Muscle of leg (tissue), 11 donors: ENCODE measurements around the gene CHP1. TPM values are rescaled to one million over a fixed set of nuclear protein-coding genes. Genes with fewer than 3 reads are reported as not detected.
"Not testable (repeated sequence)": the region's sequence is repeated elsewhere in the genome, so short reads cannot be mapped to it uniquely, and the experiment has no call there.

Source experiments
- DNase-seq: peaks from one replicate; pipeline ENCODE4 v3.0.0; 2013
- H3K27ac ChIP-seq: one replicate; pipeline ENCODE4 v1.5.1; 2013; ENCODE audit warnings: mild to moderate bottlenecking, low read length, control low read depth
- H3K27me3 ChIP-seq: one replicate; pipeline ENCODE4 v1.6.1; 2013; ENCODE audit warnings: low read length; ENCODE audit not compliant: control insufficient read depth, insufficient read depth
- H3K36me3 ChIP-seq: one replicate; pipeline ENCODE4 v1.6.1; 2013; ENCODE audit warnings: low read length; ENCODE audit not compliant: control insufficient read depth, insufficient read depth
- H3K4me1 ChIP-seq: one replicate; pipeline ENCODE4 v1.6.1; 2013; ENCODE audit warnings: low read length; ENCODE audit not compliant: control insufficient read depth, insufficient read depth
- H3K4me3 ChIP-seq: one replicate; pipeline ENCODE4 v1.5.1; 2013; ENCODE audit warnings: low read length, control low read depth
- H3K9me3 ChIP-seq: replicated peaks from 2 replicates; pipeline ENCODE4 v1.6.1; 2013; ENCODE audit warnings: low read depth, low read length; ENCODE audit not compliant: control insufficient read depth
- WGBS: methylation state at CpG from one replicate; pipeline ENCODE4 v1.1.5; 2013; ENCODE audit warnings: missing lambda C conversion rate; ENCODE audit not compliant: insufficient coverage; 5-methylcytosine and 5-hydroxymethylcytosine counted together
- polyA plus RNA-seq, 8 donors: library from polyadenylated mRNA; unstranded; fragments of 120-200 nt; gene quantifications; one replicate each; pipeline versions ENCODE4 v1.2.1 to v1.2.3, GENCODE V29; 2013; ENCODE audit warnings: inconsistent platforms in 1 of 8, low replicate concordance in 1 of 8; ENCODE audit not compliant: insufficient read length in 8 of 8, insufficient read depth in 1 of 8
- total RNA-seq: library from RNA; stranded (reverse); fragments of 120-200 nt; gene quantifications from one replicate; pipeline ENCODE4 v1.2.4, GENCODE V29; 2013

Gene CHP1
- total and polyA plus RNA-seq, 9 donors: 39.0 to 62.2 (median 49.1) TPM

DNA sequence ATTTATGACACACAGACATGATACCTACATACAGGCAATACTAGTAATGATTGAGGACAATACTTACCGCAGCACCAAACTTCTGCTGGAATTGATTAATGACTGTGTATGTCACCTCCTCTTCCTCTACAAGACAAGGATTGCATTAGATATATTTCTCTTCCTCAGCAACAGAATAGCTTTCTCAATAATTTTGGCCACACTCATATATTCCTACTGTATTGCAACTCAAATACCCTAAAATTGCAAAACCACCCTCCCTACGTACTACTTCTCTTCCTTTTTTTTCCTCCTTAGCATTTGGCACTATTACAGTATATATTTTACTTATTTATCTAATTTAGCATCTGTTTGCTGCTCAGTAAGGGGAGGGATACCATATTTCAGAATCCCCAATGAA, 15.4 kb upstream of the CHP1 start:
- WGBS: no CpG with 5 or more reads among the region's 2 CpGs
- no peaks in the 10 kb centered on the region for H3K4me1 ChIP-seq
- H3K4me3 ChIP-seq: no peak overlapping the region
- no peaks in the 10 kb centered on the region for H3K27me3 ChIP-seq
- H3K9me3 ChIP-seq: no peaks in the 10 kb centered on the region
- DNase-seq: no peak
- H3K36me3 ChIP-seq: no peaks in the 10 kb centered on the region
- no peak overlapping the region for H3K27ac ChIP-seq

DNA sequence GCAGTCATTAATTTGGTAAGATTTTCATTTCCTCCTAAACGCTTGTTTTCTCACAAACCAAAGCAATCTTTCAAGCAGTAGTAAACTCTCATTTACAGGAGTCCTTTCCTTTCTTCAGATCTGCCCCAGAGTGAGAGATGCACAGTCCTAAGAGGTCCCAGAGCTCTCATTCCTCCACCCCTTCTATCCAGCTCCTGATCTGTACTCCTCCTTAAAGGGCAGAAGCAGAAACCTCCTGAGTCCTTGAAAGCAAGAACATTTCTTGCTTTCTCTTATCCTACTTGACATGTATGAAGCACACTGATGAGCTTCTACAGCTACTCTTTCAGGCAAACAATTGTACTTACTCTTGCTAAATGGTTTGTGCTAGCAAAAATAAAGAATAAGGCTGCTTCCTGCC, 12.2 kb upstream of the CHP1 start:
- WGBS: 10% methylated on average over 1 of the region's 1 CpG
- Histone ChIP-seq H3K9me3 (no peaks in the 10 kb centered on the region), H3K4me3 (no peak overlapping the region), H3K27me3 (no peaks in the 10 kb centered on the region), H3K27ac (no peak overlapping the region), H3K4me1 (no peaks in the 10 kb centered on the region), H3K36me3 (no peaks in the 10 kb centered on the region)
- DNase-seq: no peak

DNA sequence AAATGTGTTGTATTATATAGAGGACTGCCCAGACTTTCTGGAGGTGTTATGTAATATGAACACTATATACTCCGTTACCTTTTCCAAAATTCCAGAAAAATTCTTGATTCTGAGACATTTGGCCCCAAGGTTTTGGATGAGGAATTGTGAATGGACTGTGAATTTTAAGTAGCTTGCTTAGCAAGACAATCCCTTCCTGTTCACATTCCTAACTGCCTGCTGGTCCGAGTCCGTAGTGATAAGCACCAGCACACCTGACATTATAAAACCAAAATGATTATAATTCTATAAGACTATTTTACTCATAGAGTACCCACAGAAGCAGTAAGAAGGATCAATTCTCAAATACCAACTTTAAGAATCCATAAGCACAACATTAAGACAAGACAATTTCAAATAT, 11.7 kb upstream of the CHP1 start:
- Histone ChIP-seq H3K4me1 (no peaks in the 10 kb centered on the region), H3K27me3 (no peaks in the 10 kb centered on the region), H3K27ac (no peak overlapping the region), H3K4me3 (no peak overlapping the region), H3K36me3 (no peaks in the 10 kb centered on the region), H3K9me3 (no peaks in the 10 kb centered on the region)
- DNase-seq: no peak
- WGBS: no CpG with 5 or more reads among the region's 3 CpGs

DNA sequence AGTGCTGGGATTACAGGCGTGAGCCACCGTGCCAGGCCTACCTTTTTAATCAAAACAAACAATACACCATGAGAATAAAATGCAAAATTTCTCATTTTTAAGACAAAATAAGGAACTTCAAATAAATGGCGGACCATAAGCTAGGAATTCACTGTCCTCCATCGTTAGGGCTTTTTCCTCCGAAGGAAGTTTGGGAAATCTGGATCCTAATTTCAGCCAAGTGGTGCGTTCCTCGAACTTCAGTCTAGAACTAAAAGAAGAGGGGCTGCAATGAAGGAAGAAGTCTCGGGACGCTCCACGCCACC, 771 bp upstream of the CHP1 start:
- Histone ChIP-seq H3K9me3 (no peaks in the 10 kb centered on the region), H3K27ac (peak overlapping the region; percentile 95), H3K4me3 (peak overlapping the region; percentile 81), H3K36me3 (no peaks in the 10 kb centered on the region), H3K4me1 (peaks cover 9% of the 10 kb centered on the region), H3K27me3 (no peaks in the 10 kb centered on the region)
- WGBS: 9% methylated on average over 9 of the region's 10 CpGs
- no peak for DNase-seq

DNA sequence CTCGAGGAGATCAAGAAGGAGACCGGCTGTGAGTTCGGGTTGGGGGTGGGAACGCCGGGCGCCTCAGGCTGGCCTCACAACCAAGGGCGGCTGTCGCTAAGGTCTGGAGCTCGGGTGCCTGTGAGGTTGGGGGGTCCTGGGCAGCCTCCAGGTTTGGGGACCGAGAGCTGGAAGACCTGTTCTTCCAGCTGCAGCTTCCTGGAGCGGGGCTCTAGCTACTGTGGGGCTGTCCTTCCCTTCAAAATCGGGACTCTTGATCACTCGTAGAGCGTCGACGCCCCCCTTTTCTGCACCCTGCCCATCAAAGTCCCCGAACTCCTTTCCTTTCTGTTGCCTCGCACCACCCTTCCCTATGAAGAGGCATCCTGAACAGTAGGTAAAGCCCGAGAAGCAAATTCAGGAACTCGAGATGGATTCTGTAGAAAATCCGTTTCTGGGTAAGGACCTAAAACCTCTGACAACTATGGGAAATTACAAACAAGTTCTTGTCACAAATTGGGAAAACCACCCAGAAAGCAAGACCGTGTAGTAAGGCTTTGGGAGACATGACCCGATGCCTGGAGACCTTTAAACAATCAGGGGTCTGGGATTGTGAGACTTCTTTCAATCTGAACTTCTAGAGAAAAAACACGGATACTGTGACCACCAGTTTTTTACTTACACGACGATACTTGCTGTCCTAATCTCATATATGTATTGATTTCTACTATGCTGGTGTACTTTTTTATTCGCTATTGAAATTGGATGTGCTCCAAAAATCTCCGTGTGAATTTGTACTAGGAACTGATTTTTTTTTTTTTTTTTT, 556 bp downstream of the CHP1 start:
- 0% methylated on average over 13 of the region's 28 CpGs for WGBS
- H3K27ac ChIP-seq: peak overlapping the region; percentile 95
- no peaks in the 10 kb centered on the region for H3K36me3 ChIP-seq
- peaks cover 9% of the 10 kb centered on the region for H3K4me1 ChIP-seq
- H3K9me3 ChIP-seq: no peaks in the 10 kb centered on the region
- peak overlapping the region; percentile 81 for H3K4me3 ChIP-seq
- H3K27me3 ChIP-seq: no peaks in the 10 kb centered on the region
- peak; percentile 40 for DNase-seq

DNA sequence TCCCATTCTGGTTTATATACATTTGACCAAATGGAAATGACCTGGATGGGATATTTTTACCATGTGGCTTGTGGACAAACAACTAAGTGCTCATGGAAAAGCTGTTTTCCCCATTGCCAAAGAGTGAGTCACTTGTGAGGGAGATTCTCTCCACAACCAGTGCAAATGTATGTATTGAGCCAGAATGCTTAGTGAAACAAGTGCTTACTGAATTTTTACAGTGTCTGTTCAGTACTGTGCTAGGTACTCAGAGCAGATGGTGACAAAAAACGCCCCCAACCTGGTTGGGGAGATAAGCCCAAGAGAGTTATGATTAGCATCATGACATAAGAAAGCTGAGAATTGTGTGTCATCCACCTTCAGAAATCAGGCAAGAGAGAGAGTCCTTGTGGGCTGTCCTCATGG, 2.3 kb downstream of the CHP1 start:
- no peaks in the 10 kb centered on the region for H3K27me3 ChIP-seq
- H3K27ac ChIP-seq: no peak overlapping the region
- H3K36me3 ChIP-seq: no peaks in the 10 kb centered on the region
- no peak overlapping the region for H3K4me3 ChIP-seq
- H3K9me3 ChIP-seq: no peaks in the 10 kb centered on the region
- peak; percentile 60 for DNase-seq
- 71% methylated on average over 1 of the region's 1 CpG for WGBS
- H3K4me1 ChIP-seq: peaks cover 9% of the 10 kb centered on the region

DNA sequence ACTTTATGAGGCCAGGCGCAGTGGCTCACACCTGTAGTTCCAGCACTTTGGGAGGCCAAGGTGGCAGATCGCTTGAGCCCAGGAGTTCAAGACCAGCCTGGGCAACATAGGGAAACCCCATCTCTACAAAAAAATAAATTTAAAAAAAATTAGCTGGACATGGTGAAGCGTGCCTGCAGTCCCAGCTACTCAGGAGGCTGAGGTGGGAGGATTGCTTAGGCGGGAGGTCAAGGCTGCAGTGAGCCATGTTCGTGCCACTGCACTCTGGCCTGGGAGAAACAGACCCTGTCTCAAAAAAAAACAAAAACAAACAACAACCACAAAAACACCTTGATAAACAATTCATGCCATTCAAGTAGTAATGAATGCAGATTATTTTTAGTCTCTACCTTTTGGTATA, 4.2 kb downstream of the CHP1 start:
- H3K4me3 ChIP-seq, H3K4me1 ChIP-seq, H3K27ac ChIP-seq, DNase-seq, H3K9me3 ChIP-seq, H3K27me3 ChIP-seq, H3K36me3 ChIP-seq: not testable (repeated sequence)
- 100% methylated on average over 1 of the region's 5 CpGs for WGBS

DNA sequence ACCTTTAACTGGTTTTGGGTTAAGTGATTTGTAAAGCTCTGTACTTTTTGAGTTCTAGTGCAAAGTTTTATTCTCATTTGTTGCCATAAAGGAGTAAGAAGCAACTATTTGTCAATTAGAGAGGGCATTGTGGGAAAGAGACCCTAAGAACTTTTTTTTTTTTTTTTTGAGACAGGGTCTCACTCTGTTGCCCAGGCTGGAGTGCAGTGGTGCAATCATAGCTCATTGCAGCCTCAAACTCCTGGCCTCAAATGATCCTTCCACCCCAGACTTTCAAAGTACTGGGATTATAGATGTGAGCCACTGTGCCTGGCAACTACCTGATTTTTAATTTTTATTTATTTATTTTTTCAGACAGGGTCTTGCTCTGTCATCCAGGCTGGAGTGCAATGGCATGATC, 4.9 kb downstream of the CHP1 start:
- H3K9me3 ChIP-seq: no peaks in the 10 kb centered on the region
- DNase-seq: no peak
- H3K27ac ChIP-seq: no peak overlapping the region
- H3K36me3 ChIP-seq: no peaks in the 10 kb centered on the region
- H3K27me3 ChIP-seq: no peaks in the 10 kb centered on the region
- H3K4me1 ChIP-seq: peaks cover 4% of the 10 kb centered on the region
- H3K4me3 ChIP-seq: no peak overlapping the region

DNA sequence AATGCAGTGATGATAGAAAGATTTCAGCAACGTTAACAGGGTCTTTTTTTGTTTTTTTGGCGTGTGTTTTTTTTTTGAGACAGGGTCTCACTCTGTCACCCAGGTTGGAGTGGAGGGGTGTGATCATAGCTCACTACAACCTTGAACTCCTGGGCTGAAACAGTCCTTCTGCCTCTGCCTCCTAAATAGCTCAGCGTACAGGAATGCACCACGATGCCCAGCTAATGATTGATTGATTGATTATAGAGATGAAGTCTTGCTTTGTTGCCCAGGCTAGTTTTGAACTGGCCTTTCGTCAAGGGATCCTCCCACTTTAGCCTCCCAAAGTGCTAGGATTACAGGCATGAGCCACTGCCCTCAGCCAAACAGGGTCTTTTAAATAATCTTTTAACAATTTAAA, 7.0 kb downstream of the CHP1 start:
- Histone ChIP-seq H3K27ac (no peak overlapping the region), H3K4me3 (no peak overlapping the region), H3K27me3 (no peaks in the 10 kb centered on the region), H3K4me1 (no peaks in the 10 kb centered on the region), H3K9me3 (no peaks in the 10 kb centered on the region), H3K36me3 (peaks cover 3% of the 10 kb centered on the region)
- no CpG with 5 or more reads among the region's 5 CpGs for WGBS
- no peak for DNase-seq

DNA sequence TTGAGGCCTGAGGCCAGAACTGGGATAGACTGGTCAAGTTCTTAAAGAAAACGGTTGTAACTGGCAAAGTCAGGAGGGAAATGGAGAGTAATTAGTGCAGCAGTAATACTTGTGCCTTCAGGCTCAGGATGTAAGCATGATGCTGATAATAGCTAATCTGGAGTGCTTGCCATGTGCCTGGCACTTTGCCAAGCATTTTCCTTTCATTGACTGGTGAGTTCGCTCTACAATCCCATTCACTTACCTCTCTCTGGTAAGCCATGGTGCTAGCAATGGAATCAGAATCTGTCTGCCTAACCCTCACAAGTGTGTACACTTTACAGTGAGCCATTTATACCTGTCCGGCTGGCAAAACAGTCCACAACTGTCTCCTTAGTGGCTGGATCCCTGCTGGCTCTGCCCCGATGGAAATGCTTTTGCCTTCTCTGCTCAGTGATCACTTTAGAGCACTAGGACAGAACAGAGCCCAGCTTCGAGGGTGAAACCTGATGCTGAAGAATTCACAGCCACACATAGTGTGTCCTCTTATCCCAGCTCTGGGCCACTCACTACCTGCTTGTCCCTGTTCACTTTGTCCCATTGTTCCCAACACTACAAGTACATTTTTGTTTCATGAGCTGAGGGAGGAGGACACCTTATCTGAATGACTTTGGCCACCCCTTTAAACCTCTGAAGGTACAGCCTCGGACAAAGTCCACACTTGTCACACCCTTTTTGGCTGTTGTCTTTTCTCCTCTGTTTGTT, 10.3 kb downstream of the CHP1 start:
- Histone ChIP-seq H3K4me3 (no peak overlapping the region), H3K4me1 (no peaks in the 10 kb centered on the region), H3K9me3 (no peaks in the 10 kb centered on the region), H3K27ac (no peak overlapping the region), H3K36me3 (peaks cover 3% of the 10 kb centered on the region), H3K27me3 (no peaks in the 10 kb centered on the region)
- DNase-seq: peak; percentile 45
- 76% methylated on average over 4 of the region's 6 CpGs for WGBS
